Measurements from ENCODE around the gene SV2A. TPM values are rescaled to one million over a fixed set of nuclear protein-coding genes. Genes with fewer than 3 reads are reported as not detected.
A peak's percentile ranks its signal among the peaks of the same experiment; 100 is the strongest.

SV2A gene
- total and polyA plus RNA-seq, 8 donors = 0.46 to 4.6 (median 1.4) TPM; not detected in 1

DNA sequence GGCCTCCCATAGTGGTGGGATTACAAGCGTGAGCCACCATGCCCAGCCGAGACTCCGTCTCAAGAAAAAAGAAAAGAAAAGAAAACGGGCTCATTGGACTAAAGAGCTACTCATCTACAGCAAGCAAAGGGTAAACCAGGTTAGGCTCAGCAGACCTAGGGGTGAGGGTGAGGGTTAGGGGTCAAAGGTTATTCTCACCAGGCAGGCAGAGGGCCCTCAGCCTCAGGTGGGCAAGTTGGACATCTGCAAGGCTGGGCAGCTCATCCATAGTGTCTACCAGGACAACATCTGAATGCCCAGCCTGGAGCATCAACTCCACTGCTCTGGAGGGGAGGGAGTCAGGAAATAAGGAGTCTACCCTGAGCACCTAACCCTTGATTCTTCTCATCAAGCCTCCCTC lies 15.6 kb upstream of the SV2A start:
- Histone ChIP-seq H3K27ac (peak overlapping the region in 1 of 5 donors; percentile 4), H3K9me3 (no peaks in the 10 kb centered on the region), H3K4me3 (no peak overlapping the region), H3K27me3 (no peaks in the 10 kb centered on the region), H3K4me1 (peaks cover 22 to 44% (median 34%) of the 10 kb centered on the region in 4 donors), H3K36me3 (peaks cover 0 to 37% (median 21%) of the 10 kb centered on the region in 4 donors)
- TF ChIP-seq EP300 (IDR thresholded peaks at IDR 0.05) (no peak), POLR2A (IDR thresholded peaks at IDR 0.05) (no peak), POLR2AphosphoS5 (IDR thresholded peaks at IDR 0.05) (no peak)
- TF ChIP-seq, protein P1, sequence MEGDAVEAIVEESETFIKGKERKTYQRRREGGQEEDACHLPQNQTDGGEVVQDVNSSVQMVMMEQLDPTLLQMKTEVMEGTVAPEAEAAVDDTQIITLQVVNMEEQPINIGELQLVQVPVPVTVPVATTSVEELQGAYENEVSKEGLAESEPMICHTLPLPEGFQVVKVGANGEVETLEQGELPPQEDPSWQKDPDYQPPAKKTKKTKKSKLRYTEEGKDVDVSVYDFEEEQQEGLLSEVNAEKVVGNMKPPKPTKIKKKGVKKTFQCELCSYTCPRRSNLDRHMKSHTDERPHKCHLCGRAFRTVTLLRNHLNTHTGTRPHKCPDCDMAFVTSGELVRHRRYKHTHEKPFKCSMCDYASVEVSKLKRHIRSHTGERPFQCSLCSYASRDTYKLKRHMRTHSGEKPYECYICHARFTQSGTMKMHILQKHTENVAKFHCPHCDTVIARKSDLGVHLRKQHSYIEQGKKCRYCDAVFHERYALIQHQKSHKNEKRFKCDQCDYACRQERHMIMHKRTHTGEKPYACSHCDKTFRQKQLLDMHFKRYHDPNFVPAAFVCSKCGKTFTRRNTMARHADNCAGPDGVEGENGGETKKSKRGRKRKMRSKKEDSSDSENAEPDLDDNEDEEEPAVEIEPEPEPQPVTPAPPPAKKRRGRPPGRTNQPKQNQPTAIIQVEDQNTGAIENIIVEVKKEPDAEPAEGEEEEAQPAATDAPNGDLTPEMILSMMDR (IDR thresholded peaks at IDR 0.05) = no peak
- intact Hi-C loops (cut with DNase I; ENCODE audit: low total_unique reads) = no loop called here
- WGBS, 5 donors = 95 to 98% (median 96%) methylated on average over 4 of the region's 4 CpGs
- DNase-seq = no peak

DNA sequence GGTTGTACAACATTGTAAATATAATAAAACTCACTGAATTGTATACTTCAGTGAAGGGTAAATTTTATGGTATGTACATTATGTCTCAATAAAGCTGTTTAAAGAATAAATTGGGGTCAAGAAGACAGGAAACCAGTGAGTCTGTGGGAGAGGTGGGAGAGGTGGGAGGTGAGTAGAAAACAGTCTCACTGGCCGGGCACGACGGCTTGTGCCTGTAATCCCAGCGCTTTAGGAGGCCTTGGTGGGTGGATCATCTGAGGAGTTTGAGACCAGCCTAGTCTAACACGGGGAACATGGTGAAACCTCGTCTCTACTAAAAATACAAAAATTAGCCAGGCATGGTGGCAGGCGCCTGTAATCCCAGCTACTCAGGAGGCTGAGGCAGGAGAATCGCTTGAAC lies 14.8 kb upstream of the SV2A start:
- Histone ChIP-seq H3K4me3 (no peak overlapping the region), H3K9me3 (no peaks in the 10 kb centered on the region), H3K36me3 (peaks cover 0 to 37% (median 21%) of the 10 kb centered on the region in 4 donors), H3K4me1 (peaks cover 15 to 37% (median 31%) of the 10 kb centered on the region in 4 donors), H3K27ac (no peak overlapping the region), H3K27me3 (no peaks in the 10 kb centered on the region)
- 94 to 99% (median 96%) methylated on average over 8 of the region's 8 CpGs for WGBS, 5 donors
- TF ChIP-seq POLR2AphosphoS5 (IDR thresholded peaks at IDR 0.05) (no peak), EP300 (IDR thresholded peaks at IDR 0.05) (no peak), POLR2A (IDR thresholded peaks at IDR 0.05) (no peak)
- TF ChIP-seq, protein P1 (IDR thresholded peaks at IDR 0.05) = no peak
- intact Hi-C loops (cut with DNase I; ENCODE audit: low total_unique reads) = no loop called here
- no peak for DNase-seq

DNA sequence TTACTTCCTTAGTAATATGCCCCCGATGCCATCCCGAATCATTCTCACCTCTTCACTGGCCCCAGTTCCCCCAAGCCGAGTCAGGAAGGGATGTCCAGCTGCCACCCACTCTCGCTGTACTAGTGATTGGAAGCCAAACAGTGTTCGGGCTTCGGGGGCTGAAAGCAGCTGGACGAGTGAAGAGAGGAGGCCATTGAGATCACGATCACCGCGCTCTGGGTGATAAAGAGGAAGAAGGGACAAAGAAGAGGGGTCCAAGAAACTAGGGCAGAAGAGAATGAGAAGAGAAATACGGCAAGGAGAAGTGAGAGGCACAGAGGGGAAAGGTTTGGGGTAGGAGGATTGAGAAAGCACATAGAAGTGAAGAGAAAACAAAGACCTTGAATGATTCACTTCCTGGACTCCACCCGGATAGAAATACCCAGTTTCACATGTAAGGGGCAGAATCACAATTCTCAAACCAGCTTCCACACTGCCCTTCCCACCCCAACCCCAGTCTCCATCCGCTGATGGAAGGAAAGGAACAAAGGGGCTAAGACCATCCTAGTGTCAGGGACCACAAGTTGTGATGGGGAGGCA lies 13.7 kb upstream of the SV2A start:
- no peak for DNase-seq
- no peaks in the 10 kb centered on the region for H3K27me3 ChIP-seq
- 82 to 87% (median 85%) methylated on average over 13 of the region's 13 CpGs for WGBS, 5 donors
- H3K36me3 ChIP-seq = peaks cover 3 to 41% (median 25%) of the 10 kb centered on the region in 4 donors
- H3K4me3 ChIP-seq = no peak overlapping the region
- TF ChIP-seq, protein P1 (IDR thresholded peaks at IDR 0.05) = no peak
- TF ChIP-seq EP300 (IDR thresholded peaks at IDR 0.05) (no peak), POLR2AphosphoS5 (IDR thresholded peaks at IDR 0.05) (no peak), POLR2A (IDR thresholded peaks at IDR 0.05) (no peak)
- H3K9me3 ChIP-seq = no peaks in the 10 kb centered on the region
- peaks cover 16 to 35% (median 28%) of the 10 kb centered on the region in 4 donors for H3K4me1 ChIP-seq
- intact Hi-C loops (cut with DNase I; ENCODE audit: low total_unique reads) = no loop called here
- peak overlapping the region in 1 of 5 donors; percentile 11 for H3K27ac ChIP-seq

DNA sequence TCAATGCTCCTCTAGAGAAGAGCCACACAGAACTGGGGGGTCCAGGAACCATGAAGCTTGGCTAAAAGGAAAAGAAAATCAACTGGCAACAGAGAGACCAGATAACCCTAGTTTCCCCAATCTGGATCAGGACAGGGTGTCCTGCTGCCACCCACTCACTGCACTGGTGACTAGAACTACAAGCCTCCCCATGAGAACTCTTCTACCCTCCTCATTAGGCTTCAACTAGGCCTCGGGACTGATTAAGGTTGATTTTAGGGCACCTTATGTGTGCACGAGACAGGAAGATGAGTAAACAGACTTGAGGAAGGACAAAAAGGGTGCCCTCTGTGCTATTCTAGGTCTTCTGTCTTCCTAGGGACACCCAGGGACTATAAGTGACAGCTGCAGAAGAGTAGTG lies 12.2 kb upstream of the SV2A start:
- intact Hi-C loops (cut with DNase I; ENCODE audit: low total_unique reads) = no loop called here
- DNase-seq = no peak
- Histone ChIP-seq H3K4me1 (peaks cover 16 to 39% (median 31%) of the 10 kb centered on the region in 4 donors), H3K27me3 (no peaks in the 10 kb centered on the region), H3K36me3 (peaks cover 18 to 55% (median 40%) of the 10 kb centered on the region in 4 donors), H3K9me3 (no peaks in the 10 kb centered on the region), H3K4me3 (no peak overlapping the region), H3K27ac (peak overlapping the region in 1 of 5 donors; percentile 96)
- TF ChIP-seq POLR2AphosphoS5 (IDR thresholded peaks at IDR 0.05) = no peak
- no peak for TF ChIP-seq EP300 (IDR thresholded peaks at IDR 0.05)
- TF ChIP-seq POLR2A (IDR thresholded peaks at IDR 0.05) = no peak
- TF ChIP-seq, protein P1 (IDR thresholded peaks at IDR 0.05) = no peak
- 81 to 91% (median 85%) methylated on average over 2 of the region's 2 CpGs for WGBS, 5 donors
